Fibroblast of skin of left quadriceps (primary cell): Measurements from ENCODE around the gene PARD3B.
A peak's percentile ranks its signal among the peaks of the same experiment; 100 is the strongest.

ENCODE experiments used
- DNase-seq, 2 experiments: peaks; one replicate each; pipeline ENCODE4 v3.0.0-alpha.2; 2013; ENCODE audit warnings: low read depth in 2 of 2

Gene PARD3B

GRCh38 chr2:205593891-205594290 is 1048.6 kb downstream of the PARD3B start:
- DNase-seq: no peak

- no peak for DNase-seq
These were observed 1051.3 kb downstream of the PARD3B start for GRCh38 chr2:205596581-205596980.

GRCh38 chr2:205605638-205606304 is 1060.5 kb downstream of the PARD3B start:
- DNase-seq: no peak

- no peak for DNase-seq
These were observed 1061.9 kb downstream of the PARD3B start for GRCh38 chr2:205607146-205607545.

- peak; percentile 58 to 60 for DNase-seq
These were observed 1063.8 kb downstream of the PARD3B start for GRCh38 chr2:205609113-205609512.

GRCh38 chr2:205610437-205610836 is 1065.2 kb downstream of the PARD3B start:
- DNase-seq: no peak

- DNase-seq: no peak
These were observed 1067.4 kb downstream of the PARD3B start for GRCh38 chr2:205612636-205613035.

- DNase-seq: no peak
These were observed 1068.8 kb downstream of the PARD3B start for GRCh38 chr2:205613970-205614559.

GRCh38 chr2:205614965-205615364 is 1069.7 kb downstream of the PARD3B start:
- DNase-seq: no peak

GRCh38 chr2:205617905-205618304 is 1072.6 kb downstream of the PARD3B start:
- no peak for DNase-seq

- DNase-seq: no peak
These were observed 1074.3 kb downstream of the PARD3B start for GRCh38 chr2:205619600-205619999.

- no peak for DNase-seq
These were observed 1081.8 kb downstream of the PARD3B start for GRCh38 chr2:205627085-205627484.

GRCh38 chr2:205628422-205628821 is 1083.1 kb downstream of the PARD3B start:
- DNase-seq: no peak

- no peak for DNase-seq
These were observed 1084.0 kb downstream of the PARD3B start for GRCh38 chr2:205629091-205629776.

GRCh38 chr2:205633994-205634393 is 1088.7 kb downstream of the PARD3B start:
- DNase-seq: no peak

- DNase-seq: no peak
These were observed 1091.5 kb downstream of the PARD3B start for GRCh38 chr2:205636549-205637319.

GRCh38 chr2:205637320-205637602 is 1092.0 kb downstream of the PARD3B start:
- no peak for DNase-seq

GRCh38 chr2:205637779-205638503 is 1092.7 kb downstream of the PARD3B start:
- no peak for DNase-seq

GRCh38 chr2:205640716-205641115 is 1095.4 kb downstream of the PARD3B start:
- DNase-seq: no peak

GRCh38 chr2:205642599-205643356 is 1097.5 kb downstream of the PARD3B start:
- DNase-seq: no peak

GRCh38 chr2:205643391-205643885 is 1098.2 kb downstream of the PARD3B start:
- no peak for DNase-seq
